ENCODE measurements around the gene GNG14.
A peak's percentile ranks its signal among the peaks of the same experiment; 100 is the strongest.
"Not testable (repeated sequence)": the region's sequence is repeated elsewhere in the genome, so short reads cannot be mapped to it uniquely, and the experiment has no call there.

GNG14 gene

DNA sequence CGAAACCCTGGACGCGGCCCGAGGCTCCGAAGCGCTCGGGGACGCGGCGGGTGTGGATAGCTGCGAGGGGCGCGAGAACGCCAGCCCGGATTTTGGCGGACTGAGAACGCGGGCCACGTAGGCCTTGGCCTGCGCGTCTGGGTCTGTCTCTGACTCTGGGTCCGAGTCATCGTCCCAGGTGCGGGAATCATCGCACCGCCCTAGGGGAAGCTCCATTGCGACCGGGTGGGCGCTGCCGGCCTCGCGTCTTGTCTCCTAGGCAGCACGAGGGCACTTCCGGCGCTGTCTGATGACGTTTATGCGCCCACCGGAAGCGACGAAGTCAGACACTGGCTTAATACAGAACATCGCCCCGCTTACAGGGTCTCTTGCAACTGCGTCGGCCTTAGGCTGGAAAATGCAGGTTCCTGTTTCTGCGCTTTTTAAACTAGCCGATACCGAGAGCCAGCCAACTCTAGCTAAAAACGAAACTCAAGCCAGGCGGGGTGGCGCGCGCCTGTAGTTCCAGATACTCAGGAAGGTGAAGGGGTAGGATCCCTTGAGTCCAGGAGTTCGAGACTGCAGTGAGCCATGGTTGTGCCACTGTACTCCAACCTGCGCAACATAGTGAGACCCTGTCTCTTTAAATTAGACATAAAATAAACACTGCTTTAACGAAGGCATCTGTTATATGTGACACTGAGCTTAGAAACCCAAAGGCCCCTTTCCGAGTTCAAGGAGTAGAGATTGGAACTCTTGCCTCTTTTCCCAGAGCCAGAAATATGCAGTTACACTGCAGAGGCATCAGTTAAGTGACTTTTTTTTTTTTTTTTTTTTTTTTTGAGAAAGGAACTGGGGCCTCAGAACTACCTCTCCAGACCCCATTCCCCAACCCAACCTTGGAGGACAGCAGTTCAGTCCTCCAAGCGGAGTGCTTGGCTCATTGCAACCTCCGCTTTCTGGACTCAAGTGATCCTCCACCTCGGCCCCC is 8.9 kb downstream of the GNG14 start, which contains the start of gene FBXW9:
FBXW9 (minus strand) TSS at position 266 of the 970 bp plus-strand sequence; CDS start at position 216, 50 bp downstream.
- DNase-seq (ENCODE audit: low read depth) = peak; percentile 95

GRCh38 chr19:12697425-12697824 is 9.6 kb downstream of the GNG14 start:
- not testable (repeated sequence) for DNase-seq (ENCODE audit: low read depth)

- DNase-seq (ENCODE audit: low read depth) = no peak
Measured at GRCh38 chr19:12698138-12698537, 10.3 kb downstream of the GNG14 start.

DNA sequence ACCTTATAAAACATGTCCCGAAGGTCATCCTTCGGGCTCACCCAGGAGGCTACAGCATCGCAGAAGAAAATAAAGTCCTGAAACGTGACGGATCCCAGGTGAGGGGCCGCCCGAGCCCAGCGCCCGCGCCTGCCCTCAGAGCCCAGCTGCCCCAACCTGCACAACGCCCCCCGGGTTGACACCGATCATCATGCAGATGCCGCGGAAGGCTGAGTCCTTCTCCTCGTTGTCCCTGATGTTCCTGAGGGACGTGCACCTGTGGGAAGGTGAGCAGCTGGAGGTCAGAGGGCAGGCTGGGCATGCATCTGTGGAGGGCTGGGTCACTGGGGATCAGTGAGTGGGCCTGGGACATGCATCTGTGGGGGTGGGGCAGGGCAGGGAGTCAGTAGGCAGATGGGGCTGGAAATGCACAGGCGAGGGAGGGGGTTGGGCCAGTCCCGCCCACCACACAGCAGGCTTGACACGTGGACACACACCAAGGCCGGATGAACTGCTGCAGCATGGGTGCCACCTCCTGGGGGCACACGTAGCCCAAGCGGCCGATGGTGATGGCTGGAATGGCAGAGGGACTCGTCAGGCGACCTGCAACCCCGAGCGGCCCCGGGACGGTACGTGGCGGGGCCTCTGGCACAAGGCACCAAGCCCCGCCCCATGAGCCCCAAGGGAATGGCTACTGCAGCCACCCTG is 13.9 kb downstream of the GNG14 start:
- no peak for DNase-seq (ENCODE audit: low read depth)

DNA sequence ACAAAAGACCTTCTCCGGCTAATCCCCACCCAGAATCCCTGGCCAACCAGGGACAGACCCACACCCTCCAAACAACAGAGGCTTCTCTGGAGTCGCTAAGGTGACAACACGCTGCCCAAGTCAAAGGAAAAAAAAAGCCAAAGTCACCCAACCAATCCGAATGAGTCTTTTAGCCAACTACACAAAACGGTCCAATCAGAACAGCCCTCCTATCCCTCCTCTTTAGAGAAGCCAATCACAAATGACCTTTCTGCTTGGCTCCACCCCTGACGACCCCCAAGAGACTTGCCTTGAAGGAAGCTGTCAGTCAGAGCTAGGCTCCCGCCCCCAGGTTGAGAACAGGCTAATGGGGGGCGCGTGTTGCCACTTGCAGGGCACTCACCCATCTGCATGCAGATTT is 15.2 kb downstream of the GNG14 start:
- DNase-seq (ENCODE audit: low read depth) = peak; percentile 71

DNA sequence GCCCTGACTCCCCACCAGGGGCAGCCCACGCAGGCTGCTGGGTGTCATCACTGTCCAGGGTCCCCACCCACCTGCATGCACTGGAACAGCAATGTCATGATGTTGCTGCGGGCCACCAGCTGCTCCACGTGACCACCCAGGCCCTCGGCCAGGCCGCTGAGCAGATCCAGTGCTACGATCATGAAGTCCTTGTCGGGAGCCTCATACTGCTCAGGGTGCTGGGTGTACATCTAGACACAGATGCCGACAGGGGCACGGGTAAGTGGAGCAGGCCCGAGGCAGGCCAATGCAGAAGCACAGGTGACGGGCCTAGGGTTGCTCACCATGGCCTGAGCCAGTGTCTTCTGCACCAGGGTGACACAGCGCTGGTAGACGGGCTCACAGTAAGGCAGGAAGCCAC is 17.4 kb downstream of the GNG14 start:
- DNase-seq (ENCODE audit: low read depth) = no peak

DNA sequence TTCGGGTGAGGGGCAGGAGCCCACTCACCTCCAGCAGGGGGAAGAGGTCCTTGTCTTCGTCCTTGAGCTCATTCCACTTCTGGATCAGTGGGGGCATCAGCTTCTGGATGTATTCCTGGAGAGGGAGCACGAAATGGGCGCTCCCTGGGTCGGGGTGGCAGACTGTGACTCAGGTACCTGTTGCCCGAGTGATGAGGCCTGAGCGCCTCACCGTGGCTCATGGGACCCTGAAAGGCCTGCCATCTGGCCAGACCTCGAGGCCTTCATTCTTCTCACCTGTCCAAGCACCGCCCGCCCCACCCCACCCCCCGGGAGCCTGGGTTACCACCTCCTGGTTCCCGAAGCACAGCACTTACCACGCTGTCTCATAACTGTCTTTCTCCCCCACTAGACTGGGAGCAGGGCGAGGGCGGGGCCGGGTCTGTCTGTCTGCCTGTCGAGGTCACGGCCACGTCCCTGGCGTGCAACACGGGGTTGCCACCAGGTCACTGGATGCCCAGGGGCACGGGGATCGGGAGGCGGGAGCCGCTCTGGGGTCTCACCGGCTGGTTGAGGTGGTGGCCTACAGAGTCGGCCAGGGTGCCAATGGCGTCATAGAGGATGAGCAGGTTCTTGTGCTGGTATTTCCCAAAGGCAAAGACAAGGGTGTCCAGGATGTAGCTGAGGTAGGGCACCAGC is 18.0 kb downstream of the GNG14 start:
- no peak for DNase-seq (ENCODE audit: low read depth)

DNA sequence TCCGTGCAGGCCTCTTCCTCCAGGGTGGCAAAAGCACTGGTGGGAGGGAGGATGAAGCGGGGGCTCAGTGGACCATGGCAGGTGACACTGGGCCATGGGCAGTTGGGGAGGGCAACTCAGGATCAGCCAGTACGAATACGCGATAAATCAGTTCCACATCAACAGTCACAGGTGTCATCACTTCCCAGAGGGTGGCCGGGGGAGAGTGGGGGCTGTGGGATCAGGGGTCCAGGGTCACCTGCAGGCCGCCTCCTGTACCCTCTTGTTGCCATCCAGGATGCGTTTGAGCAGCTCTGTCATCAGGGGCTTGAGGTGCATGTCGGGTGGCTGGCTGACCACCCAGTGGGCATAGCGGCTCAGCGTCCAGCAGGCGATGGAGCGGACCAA is 18.5 kb downstream of the GNG14 start:
- DNase-seq (ENCODE audit: low read depth) = no peak

GRCh38 chr19:12708641-12709040 is 20.8 kb downstream of the GNG14 start:
- DNase-seq (ENCODE audit: low read depth) = no peak

DNA sequence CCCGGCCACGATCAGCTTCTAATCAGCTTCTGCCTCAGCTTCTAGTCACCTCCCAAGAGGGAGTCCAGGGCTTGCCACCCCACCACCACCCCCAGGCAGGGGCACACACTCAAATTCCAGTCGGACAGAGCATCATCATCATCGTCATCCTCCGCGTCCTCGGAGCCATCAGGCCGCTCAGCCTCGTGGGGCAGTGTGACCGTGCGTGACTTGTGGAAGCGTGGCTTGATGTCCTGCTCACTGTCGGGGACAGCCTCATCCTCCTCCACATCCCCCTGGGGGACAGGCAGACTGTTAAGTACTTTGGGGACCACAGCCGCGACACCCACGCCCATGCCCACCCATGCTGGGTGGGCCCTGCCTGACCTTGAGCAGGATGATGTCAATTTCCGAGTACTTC is 23.4 kb downstream of the GNG14 start:
- DNase-seq (ENCODE audit: low read depth) = no peak

DNA sequence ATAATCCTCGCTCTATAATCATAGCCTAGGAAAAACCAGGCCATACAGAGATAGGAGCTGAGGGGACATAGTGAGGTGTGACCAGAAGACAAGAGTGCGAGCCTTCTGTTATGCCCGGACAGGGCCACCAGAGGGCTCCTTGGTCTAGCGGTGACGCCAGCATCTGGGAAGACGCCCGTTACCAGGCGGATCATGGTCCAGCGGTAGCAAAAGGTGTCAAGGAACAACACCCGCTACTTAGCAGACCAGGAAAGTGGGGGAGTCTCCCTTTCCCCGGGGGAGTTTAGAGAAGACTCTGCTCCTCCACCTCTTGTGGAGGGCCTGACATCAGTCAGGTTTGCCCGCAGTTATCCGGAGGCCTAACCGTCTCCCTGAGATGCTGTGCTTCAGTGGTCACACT is 24.3 kb downstream of the GNG14 start:
- not testable (repeated sequence) for DNase-seq (ENCODE audit: low read depth)

DNA sequence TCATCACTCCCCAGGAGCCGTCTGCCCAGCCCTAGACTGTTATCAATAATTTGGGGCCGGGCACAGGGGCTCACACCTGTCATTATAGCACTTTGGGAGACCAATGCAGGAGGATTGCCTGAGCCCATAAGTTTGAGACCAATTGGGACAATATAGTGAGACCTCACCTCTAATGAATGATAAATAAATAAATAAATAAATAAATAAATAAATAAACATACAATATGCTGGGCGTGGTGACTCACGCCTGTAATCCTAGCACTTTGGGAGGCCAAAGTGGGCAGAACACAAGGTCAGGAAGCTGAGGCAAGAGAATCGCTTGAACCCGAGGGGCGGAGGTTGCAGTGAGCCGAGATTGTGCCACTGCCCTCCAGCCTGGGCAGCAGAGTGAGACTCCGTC is 25.5 kb downstream of the GNG14 start:
- not testable (repeated sequence) for DNase-seq (ENCODE audit: low read depth)

GRCh38 chr19:12715102-12715501 is 27.3 kb downstream of the GNG14 start:
- no peak for DNase-seq (ENCODE audit: low read depth)

- no peak for DNase-seq (ENCODE audit: low read depth)
Measured at GRCh38 chr19:12715929-12716328, 28.1 kb downstream of the GNG14 start.

DNA sequence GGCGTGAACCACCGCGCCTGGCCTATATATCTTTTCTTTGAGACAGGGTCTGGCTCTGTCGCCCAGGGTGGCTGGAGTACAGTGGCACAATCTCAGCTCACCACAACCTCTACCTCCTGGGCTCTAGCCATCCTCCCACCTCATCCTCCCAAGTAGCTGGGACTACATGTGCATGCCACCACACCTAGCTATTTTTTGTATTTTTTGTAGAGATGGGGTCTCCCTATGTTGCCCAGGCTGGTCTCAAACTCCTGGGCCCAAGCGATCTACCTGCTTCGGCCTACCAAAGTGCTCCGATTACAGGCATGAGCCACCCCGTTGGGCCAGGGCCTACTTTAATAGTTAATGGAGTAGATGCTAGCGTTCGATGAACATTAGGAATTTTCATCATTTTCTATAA is 32.5 kb downstream of the GNG14 start:
- no peak for DNase-seq (ENCODE audit: low read depth)

DNA sequence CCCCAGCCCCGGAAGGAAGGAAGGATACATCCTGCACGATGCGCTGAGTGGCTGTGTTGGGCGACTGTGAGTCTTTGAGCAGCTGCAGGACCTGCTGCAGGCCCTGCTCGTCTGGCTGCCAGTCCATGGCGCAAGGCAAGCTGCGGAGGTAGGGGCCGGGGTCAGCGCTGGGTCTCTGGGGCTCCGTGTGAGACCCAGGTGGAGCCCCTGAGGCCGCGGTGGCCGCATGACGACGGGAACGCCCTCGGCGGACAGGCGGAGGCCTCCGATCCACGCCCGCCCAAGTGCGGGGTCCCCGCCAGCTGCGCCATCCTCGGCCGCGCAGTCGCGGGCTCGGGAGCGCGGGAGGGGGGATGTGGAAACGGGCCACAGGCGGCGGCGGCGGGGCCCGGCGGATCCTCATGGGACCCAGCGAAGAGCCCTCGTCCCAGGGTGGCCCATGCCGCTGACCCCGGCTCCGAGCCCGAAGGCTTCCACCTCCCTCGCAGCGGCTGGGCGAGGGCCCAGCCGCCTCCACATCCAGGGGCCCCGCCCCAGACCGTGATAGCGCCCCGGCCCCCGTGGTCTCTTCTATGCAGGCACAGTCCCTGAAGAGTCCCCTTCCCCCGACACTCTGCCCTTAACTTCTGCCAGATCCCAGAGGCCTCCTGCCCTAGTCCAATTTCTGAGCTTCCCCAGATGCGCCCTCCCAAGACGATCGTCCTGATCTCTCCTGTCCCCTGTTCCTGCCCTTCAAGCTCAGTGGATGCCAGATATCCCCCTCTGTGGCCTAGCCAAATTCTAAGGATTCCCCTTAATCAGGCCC is 33.3 kb downstream of the GNG14 start:
- peak; percentile 44 for DNase-seq (ENCODE audit: low read depth)

DNA sequence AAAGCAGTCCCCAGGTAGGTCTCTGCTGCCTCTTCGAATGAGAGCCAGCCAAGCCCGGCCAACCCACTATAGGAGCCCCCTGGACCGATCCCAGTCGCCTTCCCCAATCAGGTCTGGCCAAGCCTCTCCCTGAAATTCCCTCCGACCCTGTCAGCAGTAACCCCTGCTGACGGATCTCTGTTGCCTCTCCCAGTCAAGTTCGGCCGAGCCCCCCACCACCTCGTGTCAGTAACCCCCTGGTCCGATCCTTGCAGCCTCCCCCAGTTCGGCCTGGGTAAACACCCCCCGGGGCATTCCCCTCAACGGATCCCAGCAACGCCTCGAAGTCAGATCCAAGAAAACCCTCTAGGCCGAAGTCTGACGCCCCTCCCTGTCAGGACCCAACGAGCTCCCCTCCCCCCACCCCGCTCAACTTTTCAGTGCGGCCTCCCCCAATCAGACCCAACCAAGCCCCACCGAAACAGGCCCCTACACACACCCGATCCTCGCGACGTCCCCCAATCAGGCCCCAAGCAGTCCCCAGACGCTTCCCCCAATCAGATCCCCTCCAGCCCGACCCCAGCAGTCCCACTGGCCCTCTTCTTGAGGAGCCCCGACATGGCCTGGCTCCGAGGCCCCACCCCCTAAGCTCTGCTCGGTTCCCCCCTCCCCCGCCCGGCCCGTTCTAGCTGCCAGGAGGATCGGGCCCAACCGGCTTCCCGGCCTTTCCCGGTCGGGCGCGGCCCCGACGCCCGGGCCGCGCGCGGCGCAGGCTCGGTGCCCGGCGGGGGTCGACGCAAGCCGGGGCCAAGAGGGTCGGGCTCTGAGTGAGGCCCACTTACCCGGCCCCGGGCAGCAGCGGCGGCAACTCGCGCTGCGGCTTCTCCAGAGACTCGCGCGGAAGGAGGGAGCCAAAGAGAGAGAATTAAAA is 34.1 kb downstream of the GNG14 start:
- DNase-seq (ENCODE audit: low read depth) = peak; percentile 82

DNA sequence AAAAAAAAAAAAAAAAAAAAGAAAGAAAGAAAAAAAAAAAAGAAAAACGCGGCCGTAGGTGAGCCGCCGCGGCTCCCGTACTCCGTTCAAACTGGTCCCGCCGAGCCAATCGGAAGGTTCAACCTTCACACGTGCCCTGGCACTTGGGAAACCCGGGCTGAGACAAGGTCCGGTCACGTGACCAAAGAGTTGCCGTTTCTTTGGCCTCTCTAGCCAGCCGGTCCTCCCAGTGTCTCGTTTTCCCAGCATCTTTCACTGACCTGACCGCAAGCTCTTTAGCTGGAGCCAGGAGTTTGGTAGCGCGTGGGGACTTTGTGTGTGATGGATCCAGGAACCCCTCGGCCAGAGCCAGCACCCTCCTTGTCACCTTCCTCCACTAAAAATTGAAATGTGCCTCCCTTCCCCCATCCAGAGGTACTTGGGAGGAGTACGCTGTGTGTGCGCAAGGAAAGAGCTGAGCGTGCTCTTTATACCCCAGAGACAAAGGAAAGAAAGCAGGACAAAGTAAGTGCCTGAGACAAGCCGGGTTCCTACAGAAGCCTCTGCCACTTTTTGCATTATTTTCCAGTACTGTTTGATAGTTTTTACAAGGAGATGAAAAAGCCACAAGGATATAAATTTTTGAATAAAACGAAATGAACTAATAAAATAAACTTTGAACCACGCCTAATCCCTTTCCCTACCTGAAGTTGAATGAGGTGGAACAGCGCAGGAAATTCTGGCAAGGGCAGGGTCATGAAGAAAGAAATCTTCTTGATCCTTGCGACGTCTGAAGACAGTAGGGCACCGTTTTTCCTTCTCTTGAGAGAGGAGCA is 35.0 kb downstream of the GNG14 start:
- peak; percentile 100 for DNase-seq (ENCODE audit: low read depth)

GRCh38 chr19:12723381-12723640 is 35.5 kb downstream of the GNG14 start:
- DNase-seq (ENCODE audit: low read depth) = peak; percentile 33

All from ELR (cell line).